HG03097 (cell line): ENCODE data around the gene IGFBP5.

Source experiments
- ATAC-seq: cut with Tn5 transposase; IDR thresholded peaks from one replicate; pipeline ENCODE4 v1.9.1; 2021; ENCODE audit not compliant: unreplicated experiment, low FRiP score

Gene IGFBP5

DNA sequence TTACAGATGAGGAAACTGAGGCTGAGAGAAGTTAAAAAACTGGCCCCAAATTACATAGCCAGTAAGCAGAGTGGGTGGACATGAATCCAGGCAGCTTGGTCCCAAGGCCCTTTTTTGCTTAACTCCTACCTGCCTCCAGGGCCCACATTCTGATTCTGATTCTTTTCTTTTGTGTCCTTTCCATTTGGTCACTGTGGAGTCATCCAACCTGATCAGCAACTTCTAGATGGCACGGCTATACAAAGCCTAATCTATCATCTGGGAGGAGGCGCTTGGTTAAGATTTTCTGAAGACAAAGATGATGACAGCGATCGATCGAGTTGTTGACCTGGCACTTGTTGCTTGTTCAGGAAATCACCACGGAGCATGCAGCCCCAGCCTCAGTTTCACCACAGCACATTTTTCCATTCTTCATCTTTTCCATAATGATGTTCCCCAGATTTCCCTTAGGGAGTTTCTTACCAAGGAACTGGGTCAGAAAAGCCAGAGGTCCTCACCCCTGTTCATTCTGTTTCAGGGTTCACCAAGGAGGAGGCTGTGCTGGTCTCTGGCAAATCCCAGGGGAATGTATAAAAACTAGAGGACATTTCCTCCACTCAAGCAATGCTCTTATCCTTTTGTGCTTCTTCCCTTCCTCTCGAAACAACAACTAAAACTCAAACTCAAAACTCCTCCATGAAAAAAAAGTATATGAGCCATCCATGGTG lies 69.0 kb downstream of the IGFBP5 start:
- no peak for ATAC-seq

GRCh38 chr2:216624251-216624650 lies 71.1 kb downstream of the IGFBP5 start:
- no peak for ATAC-seq

DNA sequence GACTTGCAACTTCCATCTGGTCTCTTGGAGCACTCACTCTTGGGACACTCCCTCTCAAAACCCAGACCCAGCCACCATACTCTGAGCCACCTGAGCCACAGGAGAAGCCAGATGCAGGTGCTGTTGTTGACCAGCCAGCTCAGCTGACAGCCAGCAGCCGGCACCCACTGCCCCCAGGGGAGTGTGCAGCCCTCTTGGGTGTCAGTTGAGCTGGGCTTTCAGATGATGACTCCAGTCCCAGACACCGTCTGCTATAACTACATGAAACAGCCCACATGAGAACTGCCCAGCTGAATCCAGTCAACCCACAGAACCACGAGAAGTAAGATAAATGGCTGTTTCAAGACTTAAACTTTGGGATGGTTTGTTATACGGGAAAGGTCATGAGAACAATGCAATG lies 72.8 kb downstream of the IGFBP5 start:
- ATAC-seq, result no peak
